H1 (cell line): ENCODE data around the gene RAB30. TPM values are rescaled to one million over a fixed set of nuclear protein-coding genes. Genes with fewer than 3 reads are reported as not detected.

Source experiments
- CTCF ChIA-PET: fragments of 300-600 bp; sonication (Branson Sonifier 250); formaldehyde crosslinking; loops from one replicate; lab custom pipeline; 2021; ENCODE audit not compliant: partially characterized antibody; lab: Charles Lee
- POLR2A ChIA-PET: fragments of 300-600 bp; sonication (Branson Sonifier 250); formaldehyde crosslinking; loops from one replicate; lab custom pipeline; 2021; ENCODE audit warnings: inconsistent platforms; ENCODE audit not compliant: partially characterized antibody; lab: Charles Lee
- DNase-seq, 2 experiments: peaks; one replicate each; pipeline versions ENCODE4 v3.0.0 to v3.0.0-alpha.2; 2010 to 2022; ENCODE audit warnings: low spot score in 2 of 2, low read depth in 1 of 2, mixed read lengths in 1 of 2
- FAIRE-seq: peaks from 2 replicates; lab custom pipeline; 2011; peaks lifted over from hg19 to GRCh38; lab: Jason Lieb, UNC
- H2AFZ ChIP-seq: 2 replicates; pipeline ENCODE4 v1.8.1; 2012; ENCODE audit warnings: low read length, inconsistent platforms
- H2AK5ac ChIP-seq: 2 replicates; pipeline ENCODE4 v1.6.1; 2013; ENCODE audit warnings: low read depth, low read length
- H2BK120ac ChIP-seq: replicated peaks from 2 replicates; pipeline ENCODE3; 2013; ENCODE audit warnings: low read depth, low read length, inconsistent platforms
- H2BK12ac ChIP-seq: 2 replicates; pipeline ENCODE4 v1.6.1; 2013; ENCODE audit warnings: low read depth, low read length
- H2BK15ac ChIP-seq: 2 replicates; pipeline ENCODE4 v1.6.1; 2013; ENCODE audit warnings: low read length
- H2BK20ac ChIP-seq: 2 replicates; pipeline ENCODE4 v1.6.1; 2013; ENCODE audit warnings: low read length
- H2BK5ac ChIP-seq: 2 replicates; pipeline ENCODE4 v1.6.1; 2013; ENCODE audit warnings: low read depth, low read length
- H3K14ac ChIP-seq: 2 replicates; pipeline ENCODE4 v1.6.1; 2013; ENCODE audit warnings: inconsistent platforms; ENCODE audit not compliant: insufficient read length
- H3K18ac ChIP-seq: 2 replicates; pipeline ENCODE4 v1.6.1; 2013; ENCODE audit warnings: low read length; ENCODE audit errors: extremely low read depth
- H3K23ac ChIP-seq: 2 replicates; pipeline ENCODE4 v1.6.1; 2013; ENCODE audit warnings: inconsistent platforms; ENCODE audit not compliant: insufficient read length
- H3K23me2 ChIP-seq: 2 replicates; pipeline ENCODE4 v1.6.1; 2013; ENCODE audit warnings: low read depth, low read length
- H3K27ac ChIP-seq: 2 replicates; pipeline ENCODE4 v1.6.1; 2011; ENCODE audit warnings: low read depth, low read length, inconsistent platforms
- H3K27me3 ChIP-seq, 4 experiments: replicated peaks in 1 of 4; 1 replicate in 1 of 4; 2 replicates in 3 of 4; pipeline versions ENCODE4 v1.6.1 to v1.8.1; 2011 to 2013; ENCODE audit warnings: low read length in 3 of 4, mild to moderate bottlenecking in 3 of 4, inconsistent platforms in 2 of 4, mixed read lengths in 2 of 4, moderate library complexity in 1 of 4; ENCODE audit not compliant: control insufficient read depth in 3 of 4, insufficient read depth in 3 of 4; ENCODE audit errors: extremely low read depth in 1 of 4
- H3K36me3 ChIP-seq, 4 experiments: 2 replicates each; pipeline versions ENCODE4 v1.6.1 to v1.8.1; 2011 to 2013; ENCODE audit warnings: mild to moderate bottlenecking in 4 of 4, low read length in 3 of 4, moderate library complexity in 2 of 4, control low read depth in 1 of 4, inconsistent platforms in 1 of 4; ENCODE audit not compliant: insufficient read depth in 4 of 4, control insufficient read depth in 2 of 4
- H3K4ac ChIP-seq: replicated peaks from 2 replicates; pipeline ENCODE3; 2013; ENCODE audit warnings: low read length, low read depth, mixed read lengths, inconsistent platforms; ENCODE audit not compliant: insufficient read length
- H3K4me1 ChIP-seq, 4 experiments: replicated peaks in 1 of 4; 1 replicate in 1 of 4; 2 replicates in 3 of 4; pipeline versions ENCODE4 v1.6.1 to v1.8.1; 2011 to 2013; ENCODE audit warnings: low read length in 3 of 4, inconsistent platforms in 2 of 4, mixed read lengths in 1 of 4; ENCODE audit not compliant: insufficient read depth in 4 of 4, control insufficient read depth in 3 of 4
- H3K4me2 ChIP-seq, 2 experiments: 2 replicates each; pipeline versions ENCODE4 v1.6.1 to v1.8.1; 2011 to 2013; ENCODE audit warnings: low read depth in 2 of 2, low read length in 2 of 2, control low read depth in 1 of 2, inconsistent platforms in 1 of 2, mild to moderate bottlenecking in 1 of 2; ENCODE audit not compliant: insufficient read depth in 1 of 2
- H3K4me3 ChIP-seq, 4 experiments: fragments of 200-600, 300-600 bp in 1 of 4; sonication (generic), shearing (Covaris generic), sonication (Bioruptor Twin) in 1 of 4; 2 replicates each; pipeline versions ENCODE4 v1.5.1 to v1.8.1; 2011 to 2016; ENCODE audit warnings: low read length in 4 of 4, low read depth in 3 of 4, control low read depth in 2 of 4, inconsistent platforms in 2 of 4, mild to moderate bottlenecking in 2 of 4, mixed read lengths in 1 of 4, moderate library complexity in 1 of 4; ENCODE audit not compliant: insufficient read depth in 2 of 4; ENCODE audit errors: extremely low read depth in 1 of 4
- H3K56ac ChIP-seq: replicated peaks from 2 replicates; pipeline ENCODE3; 2013; ENCODE audit warnings: low read depth, mild to moderate bottlenecking, mixed read lengths, low read length, inconsistent platforms; ENCODE audit not compliant: insufficient read length
- H3K79me1 ChIP-seq: 2 replicates; pipeline ENCODE4 v1.6.1; 2013; ENCODE audit warnings: low read depth, low read length, control low read depth
- H3K79me2 ChIP-seq, 2 experiments: 2 replicates each; pipeline versions ENCODE4 v1.6.1 to v1.8.1; 2012 to 2013; ENCODE audit warnings: low read length in 2 of 2, mild to moderate bottlenecking in 2 of 2, inconsistent platforms in 1 of 2; ENCODE audit not compliant: insufficient read depth in 2 of 2, control insufficient read depth in 1 of 2
- H3K9ac ChIP-seq, 4 experiments: replicated peaks in 1 of 4; 1 replicate in 1 of 4; 2 replicates in 3 of 4; pipeline versions ENCODE4 v1.6.1 to v1.8.1; 2011 to 2013; ENCODE audit warnings: low read depth in 3 of 4, low read length in 3 of 4, control low read depth in 2 of 4, mild to moderate bottlenecking in 2 of 4, moderate library complexity in 2 of 4, inconsistent platforms in 1 of 4; ENCODE audit errors: extremely low read depth in 1 of 4
- H3K9me3 ChIP-seq, 2 experiments: 2 replicates each; pipeline versions ENCODE4 v1.6.1 to v1.8.1; 2012 to 2013; ENCODE audit warnings: mild to moderate bottlenecking in 2 of 2, moderate library complexity in 2 of 2, control low read depth in 1 of 2, inconsistent platforms in 1 of 2, low read depth in 1 of 2, low read length in 1 of 2, mixed read lengths in 1 of 2; ENCODE audit not compliant: insufficient read depth in 2 of 2
- H4K20me1 ChIP-seq, 2 experiments: replicated peaks in 1 of 2; 2 replicates each; pipeline versions ENCODE3 to v1.8.1; 2011 to 2013; ENCODE audit warnings: inconsistent platforms in 2 of 2, low read length in 2 of 2, mild to moderate bottlenecking in 1 of 2; ENCODE audit not compliant: insufficient read depth in 2 of 2, control insufficient read depth in 1 of 2
- H4K5ac ChIP-seq: 2 replicates; pipeline ENCODE4 v1.6.1; 2013; ENCODE audit warnings: low read length, low read depth, mixed read lengths, inconsistent platforms; ENCODE audit not compliant: insufficient read length
- H4K8ac ChIP-seq: 2 replicates; pipeline ENCODE4 v1.8.0; 2013; ENCODE audit warnings: mild to moderate bottlenecking, moderate library complexity, low read length, inconsistent platforms; ENCODE audit not compliant: insufficient read depth; ENCODE audit errors: extremely low read depth
- H4K91ac ChIP-seq: replicated peaks from 2 replicates; pipeline ENCODE3; 2013; ENCODE audit warnings: low read length, mixed read lengths, inconsistent platforms; ENCODE audit not compliant: insufficient read length
- ASH2L ChIP-seq: fragments of 200-600, 300-600 bp; sonication (generic); IDR thresholded peaks from one replicate; pipeline ENCODE4 v1.7.1; 2017; ENCODE audit warnings: low read length
- CBX5 ChIP-seq: fragments of 300-800, 300-1000 bp; sonication (generic); IDR thresholded peaks from 2 replicates; pipeline ENCODE4 v1.7.1; 2016; ENCODE audit warnings: antibody characterized with exemption, low read length, low read depth
- CREB1 ChIP-seq: IDR thresholded peaks from 2 replicates; pipeline ENCODE4 v1.6.1; 2012; ENCODE audit warnings: inconsistent platforms
- HDAC6 ChIP-seq: IDR thresholded peaks from one replicate; pipeline ENCODE4 v1.7.1; 2012; ENCODE audit warnings: low read depth, mild to moderate bottlenecking, inconsistent platforms, low read length, moderate library complexity
- JUND ChIP-seq: IDR thresholded peaks from 2 replicates; pipeline ENCODE4 v1.6.1; 2011; ENCODE audit warnings: mild to moderate bottlenecking, improper control_type of control experiment, low read length
- POU5F1 ChIP-seq: IDR thresholded peaks from 2 replicates; pipeline ENCODE4 v1.6.1; 2011; ENCODE audit warnings: low read depth, mild to moderate bottlenecking, low read length, moderate library complexity
- RAD21 ChIP-seq, 2 experiments: IDR thresholded peaks in 1 of 2; conservative IDR thresholded peaks in 1 of 2; 2 replicates each; pipeline ENCODE4 v1.6.1; 2011; ENCODE audit warnings: low read depth in 2 of 2, low read length in 2 of 2, improper control_type of control experiment in 1 of 2, inconsistent platforms in 1 of 2, mild to moderate bottlenecking in 1 of 2, moderate library complexity in 1 of 2
- SAP30 ChIP-seq: fragments of 300-600 bp; sonication (generic); IDR thresholded peaks from 2 replicates; pipeline ENCODE4 v1.7.1; 2012; ENCODE audit warnings: low read length, moderate library complexity, mild to moderate bottlenecking, inconsistent platforms; ENCODE audit not compliant: insufficient read depth, insufficient replicate concordance
- SIRT6 ChIP-seq: IDR thresholded peaks from one replicate; pipeline ENCODE4 v1.7.1; 2012; ENCODE audit warnings: low read length, inconsistent platforms
- SIX5 ChIP-seq: IDR thresholded peaks from 2 replicates; pipeline ENCODE4 v1.6.1; 2011; ENCODE audit warnings: mild to moderate bottlenecking, low read depth, low read length
- SP2 ChIP-seq: IDR thresholded peaks from 2 replicates; pipeline ENCODE4 v1.6.1; 2012; ENCODE audit warnings: mild to moderate bottlenecking, low read length, inconsistent platforms
- SP4 ChIP-seq: IDR thresholded peaks from 2 replicates; pipeline ENCODE4 v1.6.1; 2012; ENCODE audit warnings: low read length, inconsistent platforms
- WGBS, 2 experiments: shearing (Covaris generic) in 1 of 2; methylation state at CpG; one replicate each; pipeline versions ENCODE4 v1.1.6 to v1.1.7; 2013 to 2015; ENCODE audit warnings: low lambda C conversion rate in 2 of 2, mixed read lengths in 2 of 2, inconsistent platforms in 1 of 2, low coverage in 1 of 2, missing lambda C conversion rate in 1 of 2; ENCODE audit not compliant: insufficient replicate concordance in 2 of 2, insufficient coverage in 1 of 2, insufficient read length in 1 of 2; ENCODE audit errors: extremely low coverage in 1 of 2, missing lambda C conversion rate in 1 of 2; 5-methylcytosine and 5-hydroxymethylcytosine counted together
- polyA plus RNA-seq, 7 experiments: library from polyadenylated mRNA; depleted of rRNA in 3 of 7; stranded (reverse) in 5 of 7; unstranded in 2 of 7; fragments of >200 nt in 5 of 7; fragments of 200-250 nt in 2 of 7; gene quantifications; 1 replicate in 5 of 7; 2 replicates in 1 of 7; 4 replicates in 1 of 7; pipeline versions ENCODE4 v1.2.1 to v1.2.3, GENCODE V29; 2011 to 2013; ENCODE audit warnings: missing spikeins in 2 of 7, mixed read lengths in 2 of 7
- total RNA-seq: library from RNA; stranded (reverse); fragmentation: NEBNext Ultra II Directional; extraction: Animal tissue kit (Norgen Biotek cat#: 25700); gene quantifications from 2 replicates; pipeline ENCODE4 v1.2.1, GENCODE V29; 2021
- TF ChIP-seq, protein P1 (sequence below): IDR thresholded peaks from 2 replicates; pipeline ENCODE4 v1.6.1; 2011; ENCODE audit warnings: low read length, improper control_type of control experiment

Gene RAB30
- total and polyA plus RNA-seq, 2 of the 8 experiments (the other 6 are each of a cell fraction or from before 2014, with no cell fraction given), result 1.6 to 11.7 TPM

DNA sequence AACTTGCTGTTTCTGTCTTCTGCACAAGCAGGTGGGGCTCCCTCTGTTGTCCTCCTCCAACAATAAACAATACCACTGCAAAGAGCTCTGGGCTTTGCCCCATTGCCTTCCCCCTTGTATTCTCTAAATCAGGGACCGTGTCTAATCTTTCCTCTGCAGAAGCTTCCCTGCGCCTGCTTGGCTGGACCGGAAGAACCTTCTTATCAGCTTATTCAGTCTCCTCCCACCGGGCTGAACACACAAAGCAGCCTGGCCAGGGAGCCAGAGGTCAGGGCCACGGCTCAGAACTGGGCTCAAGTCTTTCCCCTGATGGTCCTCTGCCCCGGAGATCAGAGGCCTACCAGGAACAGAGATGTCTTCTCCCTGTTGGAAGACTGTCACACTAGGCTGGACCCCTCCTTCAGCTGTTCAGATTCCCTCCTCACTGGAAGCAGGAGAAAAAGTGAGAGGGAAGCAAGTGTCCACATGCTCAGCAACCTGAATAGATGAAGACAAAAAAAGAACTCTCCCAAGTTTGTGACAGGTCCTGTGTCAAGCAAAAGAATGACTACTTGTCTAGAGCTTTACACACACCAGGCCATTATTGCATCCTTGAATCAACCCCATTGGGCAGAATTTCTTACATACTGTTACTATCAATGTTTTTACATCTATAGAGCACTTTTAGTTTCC, 63.7 kb downstream of the RAB30 start:
- ChIA-PET CTCF (interaction anchor here (0.6 to 1.7 kb wide), 10 partner anchors 8 to 141 kb away, joined by 3 to 6 read pairs (median 4); no protein-coding TSS in a partner anchor), POLR2A (interaction anchor here (0.6 to 1.0 kb wide), 5 partner anchors 9 to 71 kb away, joined by 3 to 4 read pairs (median 3); partner anchors contain the start of gene RAB30)
- H3K4ac ChIP-seq, result no peak overlapping the region
- TF ChIP-seq CREB1 (no peak), ASH2L (no peak), HDAC6 (no peak), SP2 (no peak), JUND (no peak), RAD21 (IDR thresholded peaks at IDR 0.05 in 1 of 2, conservative IDR thresholded peaks at IDR 0.05 in 1 of 2; ENCODE audit: low read depth in 2 of 2, low read length in 2 of 2) (no peak), CBX5 (no peak), SAP30 (no peak), POU5F1 (no peak), SP4 (no peak), SIRT6 (no peak), SIX5 (no peak)
- TF ChIP-seq, protein P1, sequence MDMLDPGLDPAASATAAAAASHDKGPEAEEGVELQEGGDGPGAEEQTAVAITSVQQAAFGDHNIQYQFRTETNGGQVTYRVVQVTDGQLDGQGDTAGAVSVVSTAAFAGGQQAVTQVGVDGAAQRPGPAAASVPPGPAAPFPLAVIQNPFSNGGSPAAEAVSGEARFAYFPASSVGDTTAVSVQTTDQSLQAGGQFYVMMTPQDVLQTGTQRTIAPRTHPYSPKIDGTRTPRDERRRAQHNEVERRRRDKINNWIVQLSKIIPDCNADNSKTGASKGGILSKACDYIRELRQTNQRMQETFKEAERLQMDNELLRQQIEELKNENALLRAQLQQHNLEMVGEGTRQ, result no peak

More for the DNA sequence above, 63.7 kb downstream of the RAB30 start:
- Histone ChIP-seq H3K4me3 (no peak overlapping the region), H3K79me2 (no peaks in the 10 kb centered on the region), H2BK5ac (no peak overlapping the region), H4K91ac (no peak overlapping the region), H3K27me3 (no peaks in the 10 kb centered on the region), H3K36me3 (no peaks in the 10 kb centered on the region), H2BK120ac (no peak overlapping the region), H2AFZ (no peak overlapping the region), H4K20me1 (no peaks in the 10 kb centered on the region), H3K23me2 (no peaks in the 10 kb centered on the region), H4K8ac (no peak overlapping the region), H3K27ac (no peak overlapping the region), H3K14ac (no peak overlapping the region), H3K56ac (no peak overlapping the region), H3K4me1 (peaks cover 0 to 6% (median 3%) of the 10 kb centered on the region in 4 experiments; a peak in 4 of 7 replicates), H2BK12ac (no peak overlapping the region), H2AK5ac (no peak overlapping the region), H3K4me2 (no peak overlapping the region), H3K23ac (no peak overlapping the region), H3K79me1 (no peaks in the 10 kb centered on the region; the same call in 1 of the 2 replicates), H2BK20ac (no peak overlapping the region), H3K9ac (no peak overlapping the region), H4K5ac (no peak overlapping the region), H3K18ac (no peak overlapping the region), H3K9me3 (no peaks in the 10 kb centered on the region), H2BK15ac (no peak overlapping the region)
- no peak for FAIRE-seq
- WGBS, 2 experiments, result 84% methylated on average over 6 of the region's 6 CpGs; no CpG with 5 or more reads in 1 of the 2 experiments
- no peak for DNase-seq
